Mesothelial cell of epicardium (in vitro differentiated cells): ENCODE results near the gene SLC9C1. TPM values are rescaled to one million over a fixed set of nuclear protein-coding genes. Genes with fewer than 3 reads are reported as not detected.

Experiments
- DNase-seq, 2 experiments: peaks; one replicate each; pipeline ENCODE4 v3.0.0; 2021; ENCODE audit warnings: low spot score in 2 of 2; ENCODE audit not compliant: unreplicated experiment in 2 of 2
- H3K27ac Mint-ChIP-seq: 2 replicates; pipeline ENCODE4 v1.8.0; 2021; ENCODE audit warnings: mixed read lengths
- H3K27me3 Mint-ChIP-seq: 2 replicates; pipeline ENCODE4 v1.8.0; 2021; ENCODE audit warnings: low read depth, mixed read lengths
- H3K36me3 Mint-ChIP-seq: 2 replicates; pipeline ENCODE4 v1.8.0; 2021; ENCODE audit warnings: mixed read lengths
- H3K4me1 Mint-ChIP-seq: 2 replicates; pipeline ENCODE4 v1.8.0; 2021; ENCODE audit warnings: mixed read lengths
- H3K4me3 Mint-ChIP-seq: 2 replicates; pipeline ENCODE4 v1.8.0; 2021; ENCODE audit warnings: mild to moderate bottlenecking, moderate library complexity, mixed read lengths
- H3K9me3 Mint-ChIP-seq: 2 replicates; pipeline ENCODE4 v1.8.0; 2021; ENCODE audit warnings: mixed read lengths
- total RNA-seq: library from RNA; stranded (reverse); gene quantifications from 3 replicates; pipeline ENCODE4 v1.2.1, GENCODE V29; 2021
- TF ChIP-seq, protein P1 (sequence below): fragments of 200-600 bp; sonication (generic); IDR thresholded peaks from one replicate; pipeline ENCODE4 v1.5.0; 2021; ENCODE audit warnings: antibody characterized with exemption; ENCODE audit not compliant: unreplicated experiment

SLC9C1 gene
- total RNA-seq, 1 donor from 2014 or later = 0.69 TPM

DNA sequence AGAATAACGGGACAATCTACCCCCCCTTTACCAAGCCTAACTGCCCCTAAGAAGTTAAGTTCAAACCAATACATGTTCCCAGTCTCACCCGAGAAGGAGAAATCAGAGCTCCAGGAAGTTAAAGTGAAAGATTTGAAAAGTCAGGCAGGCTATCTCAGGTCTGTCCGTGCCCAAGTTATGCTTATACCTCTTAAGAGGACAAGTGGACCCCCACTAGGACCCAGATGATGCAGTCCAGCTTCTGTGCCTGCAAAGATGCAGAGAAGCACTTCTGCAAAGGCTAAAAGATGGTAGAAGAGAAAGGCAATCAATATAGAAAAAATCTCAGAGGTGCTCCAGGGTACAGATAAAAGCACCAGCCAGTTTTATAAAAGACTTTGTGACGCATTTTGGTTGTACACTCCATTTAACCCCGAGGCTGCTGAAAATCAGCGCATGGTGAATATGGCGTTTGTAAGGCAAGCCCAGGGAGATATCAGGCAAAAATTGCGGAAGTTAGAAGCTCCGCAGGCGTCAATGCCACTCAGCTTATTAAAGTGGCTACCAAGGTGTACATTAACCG, 9.8 kb upstream of the SLC9C1 start:
- DNase-seq = no peak

DNA sequence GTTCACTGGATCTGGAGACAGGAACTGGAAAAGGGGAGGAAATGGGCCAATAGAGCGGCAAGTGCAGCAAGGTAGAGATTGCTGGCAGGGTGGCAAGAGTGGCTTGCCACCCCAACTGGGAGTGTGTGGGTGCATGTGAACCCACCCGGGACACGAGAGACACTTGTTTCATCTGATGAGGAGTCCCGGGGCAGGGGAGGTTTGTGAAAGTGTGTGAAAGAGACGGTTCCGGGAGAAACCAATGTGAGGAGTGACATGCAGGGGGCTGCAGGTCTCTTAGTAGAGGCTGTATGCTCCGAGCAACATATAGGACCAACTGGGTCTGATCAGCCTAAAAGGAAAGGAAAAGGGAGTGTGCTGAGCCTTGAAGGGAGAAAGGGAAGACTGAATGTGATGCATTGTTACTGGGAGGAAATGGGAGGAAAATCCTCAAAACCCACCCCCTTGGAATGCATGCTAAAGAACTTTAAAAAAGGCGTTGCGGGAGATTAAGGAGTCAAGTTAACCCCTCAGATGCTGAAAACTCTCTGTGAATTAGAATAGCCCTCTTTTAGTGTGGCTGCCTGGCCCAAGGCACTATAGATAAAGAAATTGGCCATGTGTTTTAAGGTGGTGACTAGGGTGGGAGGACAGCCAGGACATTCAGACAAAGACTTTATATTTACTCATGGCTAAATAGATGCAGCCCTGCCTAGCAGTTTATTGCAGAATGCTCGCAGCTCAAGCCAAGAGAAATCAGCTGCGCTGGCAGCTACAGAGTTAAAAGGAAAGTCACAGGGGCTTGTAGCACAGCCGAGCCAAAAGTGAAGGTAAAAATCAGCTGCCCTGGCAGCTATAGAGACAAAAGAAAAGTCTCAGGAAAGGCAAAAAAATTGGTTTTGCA, 9.1 kb upstream of the SLC9C1 start:
- no peaks in the 10 kb centered on the region for H3K36me3 Mint-ChIP-seq
- H3K4me3 Mint-ChIP-seq = no peak overlapping the region
- no peaks in the 10 kb centered on the region for H3K9me3 Mint-ChIP-seq
- TF ChIP-seq, protein P1, sequence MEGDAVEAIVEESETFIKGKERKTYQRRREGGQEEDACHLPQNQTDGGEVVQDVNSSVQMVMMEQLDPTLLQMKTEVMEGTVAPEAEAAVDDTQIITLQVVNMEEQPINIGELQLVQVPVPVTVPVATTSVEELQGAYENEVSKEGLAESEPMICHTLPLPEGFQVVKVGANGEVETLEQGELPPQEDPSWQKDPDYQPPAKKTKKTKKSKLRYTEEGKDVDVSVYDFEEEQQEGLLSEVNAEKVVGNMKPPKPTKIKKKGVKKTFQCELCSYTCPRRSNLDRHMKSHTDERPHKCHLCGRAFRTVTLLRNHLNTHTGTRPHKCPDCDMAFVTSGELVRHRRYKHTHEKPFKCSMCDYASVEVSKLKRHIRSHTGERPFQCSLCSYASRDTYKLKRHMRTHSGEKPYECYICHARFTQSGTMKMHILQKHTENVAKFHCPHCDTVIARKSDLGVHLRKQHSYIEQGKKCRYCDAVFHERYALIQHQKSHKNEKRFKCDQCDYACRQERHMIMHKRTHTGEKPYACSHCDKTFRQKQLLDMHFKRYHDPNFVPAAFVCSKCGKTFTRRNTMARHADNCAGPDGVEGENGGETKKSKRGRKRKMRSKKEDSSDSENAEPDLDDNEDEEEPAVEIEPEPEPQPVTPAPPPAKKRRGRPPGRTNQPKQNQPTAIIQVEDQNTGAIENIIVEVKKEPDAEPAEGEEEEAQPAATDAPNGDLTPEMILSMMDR = no peak
- H3K27me3 Mint-ChIP-seq = no peaks in the 10 kb centered on the region
- peaks cover 18% of the 10 kb centered on the region for H3K4me1 Mint-ChIP-seq
- H3K27ac Mint-ChIP-seq = no peak overlapping the region
- no peak for DNase-seq

More for the DNA sequence above, 9.8 kb upstream of the SLC9C1 start:
- Mint-ChIP-seq H3K27me3 (no peaks in the 10 kb centered on the region), H3K9me3 (no peaks in the 10 kb centered on the region), H3K4me3 (no peak overlapping the region), H3K4me1 (peaks cover 20% of the 10 kb centered on the region), H3K27ac (no peak overlapping the region), H3K36me3 (no peaks in the 10 kb centered on the region)
- TF ChIP-seq, protein P1 = no peak

DNA sequence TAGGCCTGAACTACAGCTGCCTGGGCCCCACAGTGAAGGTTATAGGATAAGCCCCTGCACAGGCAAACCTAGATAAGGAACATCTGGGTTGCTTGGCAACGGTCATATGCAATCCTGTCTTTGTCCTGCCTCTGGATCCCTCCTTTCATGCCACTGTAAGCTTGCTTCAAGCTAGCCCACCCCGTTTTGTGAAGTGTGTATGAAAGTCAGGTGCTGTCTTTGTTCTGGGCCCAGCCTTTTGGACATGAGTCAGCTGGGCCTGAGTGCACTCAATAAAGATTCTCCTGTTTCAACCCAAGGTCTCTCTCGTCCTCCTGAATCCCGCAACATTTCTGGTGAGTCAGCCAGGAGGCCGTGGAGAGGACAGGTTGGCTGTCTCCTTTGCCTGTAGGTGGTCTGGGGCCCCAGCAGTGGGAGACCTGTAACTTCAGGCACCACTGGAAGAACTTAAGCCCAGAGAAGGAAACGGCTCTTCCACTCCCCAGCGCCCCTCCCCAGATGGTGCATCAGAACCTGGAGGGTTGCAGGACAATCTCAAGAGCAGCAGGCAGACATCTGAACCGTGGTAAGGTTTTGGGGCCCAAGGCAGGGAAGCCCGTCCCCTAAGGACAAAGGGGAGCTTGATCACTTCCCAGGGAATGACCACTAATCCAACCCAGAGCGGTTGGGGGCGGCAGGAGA, 8.3 kb upstream of the SLC9C1 start:
- no peaks in the 10 kb centered on the region for H3K36me3 Mint-ChIP-seq
- H3K4me3 Mint-ChIP-seq = no peak overlapping the region
- no peaks in the 10 kb centered on the region for H3K27me3 Mint-ChIP-seq
- no peaks in the 10 kb centered on the region for H3K9me3 Mint-ChIP-seq
- peak in 1 of 2 experiments; percentile 55 for DNase-seq
- TF ChIP-seq, protein P1 = no peak
- H3K4me1 Mint-ChIP-seq = peaks cover 15% of the 10 kb centered on the region
- no peak overlapping the region for H3K27ac Mint-ChIP-seq

DNA sequence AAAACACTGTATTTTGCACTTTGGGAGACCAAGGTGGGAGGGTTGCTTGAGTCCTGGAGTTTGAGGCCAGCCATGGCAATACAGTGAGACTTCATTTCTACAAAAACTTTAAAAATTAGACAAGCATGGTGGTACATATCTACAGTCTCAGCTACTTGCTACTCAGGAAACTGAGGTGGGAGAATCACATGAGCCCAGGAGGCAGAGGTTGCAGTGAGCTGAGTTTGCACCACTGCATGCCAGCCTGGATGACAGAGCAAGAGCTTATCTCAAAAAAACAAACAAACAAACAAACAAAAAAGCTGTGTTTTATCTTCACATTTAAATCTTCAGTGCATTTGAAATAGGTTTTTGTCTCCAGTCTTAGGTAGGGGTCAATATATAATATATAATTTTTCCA, 4.8 kb upstream of the SLC9C1 start:
- H3K9me3 Mint-ChIP-seq = no peaks in the 10 kb centered on the region
- H3K27ac Mint-ChIP-seq = no peak overlapping the region
- no peak overlapping the region for H3K4me3 Mint-ChIP-seq
- H3K4me1 Mint-ChIP-seq = peaks cover 13% of the 10 kb centered on the region
- H3K36me3 Mint-ChIP-seq = no peaks in the 10 kb centered on the region
- no peak for DNase-seq
- H3K27me3 Mint-ChIP-seq = no peaks in the 10 kb centered on the region
- TF ChIP-seq, protein P1 = no peak

DNA sequence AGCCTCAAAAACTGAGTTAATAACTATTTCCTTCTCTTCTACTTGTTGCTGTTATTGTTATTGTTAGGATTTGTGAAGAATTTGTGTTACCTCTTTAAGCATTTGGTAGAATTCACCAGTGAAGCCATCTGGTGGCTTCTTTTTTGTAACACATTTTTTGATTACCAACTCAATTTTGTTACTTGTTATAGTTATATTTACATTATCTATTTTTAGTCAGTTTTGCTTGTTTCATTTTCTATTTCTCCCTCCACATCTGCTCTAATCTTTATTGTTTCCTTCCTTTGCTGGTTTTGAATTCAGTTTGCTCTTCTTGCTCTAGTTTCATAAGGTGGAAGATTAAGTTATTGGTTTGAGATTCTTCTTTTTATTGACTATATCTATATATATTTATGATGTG, 3.7 kb upstream of the SLC9C1 start:
- H3K4me1 Mint-ChIP-seq = peaks cover 19% of the 10 kb centered on the region
- no peak overlapping the region for H3K27ac Mint-ChIP-seq
- no peaks in the 10 kb centered on the region for H3K27me3 Mint-ChIP-seq
- no peaks in the 10 kb centered on the region for H3K9me3 Mint-ChIP-seq
- H3K36me3 Mint-ChIP-seq = no peaks in the 10 kb centered on the region
- DNase-seq = no peak
- TF ChIP-seq, protein P1 = no peak
- H3K4me3 Mint-ChIP-seq = no peak overlapping the region
